ENCODE data around the gene NRP1.
"Not testable (repeated sequence)": the region's sequence is repeated elsewhere in the genome, so short reads cannot be mapped to it uniquely, and the experiment has no call there.

Gene NRP1

GRCh38 chr10:33229252-33229948, 105.1 kb downstream of the NRP1 start:
- DNase-seq (ENCODE audit: low read depth) = peak; percentile 82
- TF ChIP-seq, protein P1, sequence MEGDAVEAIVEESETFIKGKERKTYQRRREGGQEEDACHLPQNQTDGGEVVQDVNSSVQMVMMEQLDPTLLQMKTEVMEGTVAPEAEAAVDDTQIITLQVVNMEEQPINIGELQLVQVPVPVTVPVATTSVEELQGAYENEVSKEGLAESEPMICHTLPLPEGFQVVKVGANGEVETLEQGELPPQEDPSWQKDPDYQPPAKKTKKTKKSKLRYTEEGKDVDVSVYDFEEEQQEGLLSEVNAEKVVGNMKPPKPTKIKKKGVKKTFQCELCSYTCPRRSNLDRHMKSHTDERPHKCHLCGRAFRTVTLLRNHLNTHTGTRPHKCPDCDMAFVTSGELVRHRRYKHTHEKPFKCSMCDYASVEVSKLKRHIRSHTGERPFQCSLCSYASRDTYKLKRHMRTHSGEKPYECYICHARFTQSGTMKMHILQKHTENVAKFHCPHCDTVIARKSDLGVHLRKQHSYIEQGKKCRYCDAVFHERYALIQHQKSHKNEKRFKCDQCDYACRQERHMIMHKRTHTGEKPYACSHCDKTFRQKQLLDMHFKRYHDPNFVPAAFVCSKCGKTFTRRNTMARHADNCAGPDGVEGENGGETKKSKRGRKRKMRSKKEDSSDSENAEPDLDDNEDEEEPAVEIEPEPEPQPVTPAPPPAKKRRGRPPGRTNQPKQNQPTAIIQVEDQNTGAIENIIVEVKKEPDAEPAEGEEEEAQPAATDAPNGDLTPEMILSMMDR (conservative IDR thresholded peaks at IDR 0.05; ENCODE audit: low read length) = no peak

DNA sequence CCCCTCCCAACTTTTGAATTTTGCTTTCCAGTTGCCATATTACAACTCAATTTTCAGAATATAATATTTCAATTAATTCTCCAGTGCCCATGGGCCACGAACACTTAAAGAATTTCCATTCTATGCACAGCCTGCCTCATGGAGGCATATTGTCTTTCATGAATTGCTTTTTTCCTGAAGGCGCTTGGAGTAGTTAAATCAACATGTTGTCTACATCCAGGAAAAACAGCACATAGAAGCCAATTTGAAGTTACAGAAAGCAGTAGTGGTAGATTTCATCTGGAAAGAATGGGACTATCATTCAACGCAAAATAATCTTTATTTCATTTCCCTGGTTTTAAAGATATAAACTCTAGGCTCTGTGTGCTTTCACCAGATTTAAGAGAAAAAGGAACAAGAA, 106.0 kb downstream of the NRP1 start:
- H3K4me3 ChIP-seq (ENCODE audit: low read length) = no peak overlapping the region
- DNase-seq (ENCODE audit: low read depth) = no peak
- TF ChIP-seq, protein P1 (conservative IDR thresholded peaks at IDR 0.05; ENCODE audit: low read length) = no peak

More at GRCh38 chr10:33229252-33229948, 105.1 kb downstream of the NRP1 start:
- no peak overlapping the region for H3K4me3 ChIP-seq (ENCODE audit: low read length)

DNA sequence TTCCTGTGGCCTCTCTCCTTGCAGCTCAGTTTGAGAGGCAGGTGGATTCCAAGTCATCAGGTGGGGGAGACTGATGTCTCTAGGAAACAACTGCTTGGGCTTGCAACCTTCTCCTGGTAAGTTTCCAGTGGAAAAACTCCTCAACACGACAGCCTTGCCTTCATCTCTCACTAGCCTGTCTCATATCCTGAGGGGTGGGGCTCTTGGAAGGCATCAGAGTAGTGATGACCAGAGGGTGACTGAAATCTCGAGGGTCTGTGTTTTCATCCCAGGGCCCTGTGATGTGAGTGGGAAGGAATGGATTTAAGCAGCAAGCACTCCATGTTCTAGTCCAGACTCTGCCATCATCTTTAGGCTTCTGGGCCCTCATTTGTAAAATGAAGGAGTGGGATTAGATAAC, 107.0 kb downstream of the NRP1 start:
- no peak overlapping the region for H3K4me3 ChIP-seq (ENCODE audit: low read length)
- TF ChIP-seq, protein P1 (conservative IDR thresholded peaks at IDR 0.05; ENCODE audit: low read length) = no peak
- no peak for DNase-seq (ENCODE audit: low read depth)

DNA sequence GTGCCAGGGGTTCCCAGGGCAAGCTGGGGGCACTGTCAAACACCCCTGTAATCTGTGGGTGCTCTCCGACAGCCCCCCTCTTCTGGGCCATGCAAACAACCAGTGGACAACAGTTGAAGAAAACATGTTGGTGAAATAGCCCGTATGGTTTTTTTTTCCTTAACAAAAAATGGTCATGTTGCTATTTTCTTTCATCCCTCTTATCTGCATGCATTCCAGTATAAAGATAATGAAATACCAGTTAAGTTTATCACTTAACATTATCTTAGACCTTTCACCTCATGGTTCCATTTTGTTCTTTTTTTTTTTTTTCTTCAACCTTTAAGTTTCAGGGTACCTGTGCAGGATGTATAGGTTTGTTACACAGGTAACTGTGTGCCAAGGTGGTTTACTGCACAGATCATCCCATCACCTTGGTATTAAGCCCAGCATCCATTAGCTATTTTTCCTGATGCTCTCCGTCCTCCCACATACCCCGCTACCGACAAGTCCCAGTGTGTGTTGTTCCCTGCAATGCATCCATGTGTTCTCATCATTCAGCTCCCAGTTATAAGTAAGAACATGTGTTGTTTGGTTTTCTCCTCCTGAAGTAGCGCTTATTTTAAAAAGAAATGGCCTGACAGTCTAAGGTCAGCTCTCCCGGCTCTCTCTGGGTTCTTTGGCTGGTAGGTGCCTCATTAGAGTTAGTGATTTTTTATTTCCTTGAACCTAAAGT, 110.1 kb downstream of the NRP1 start:
- TF ChIP-seq, protein P1 (conservative IDR thresholded peaks at IDR 0.05; ENCODE audit: low read length) = no peak
- DNase-seq (ENCODE audit: low read depth) = no peak
- H3K4me3 ChIP-seq (ENCODE audit: low read length) = no peak overlapping the region

DNA sequence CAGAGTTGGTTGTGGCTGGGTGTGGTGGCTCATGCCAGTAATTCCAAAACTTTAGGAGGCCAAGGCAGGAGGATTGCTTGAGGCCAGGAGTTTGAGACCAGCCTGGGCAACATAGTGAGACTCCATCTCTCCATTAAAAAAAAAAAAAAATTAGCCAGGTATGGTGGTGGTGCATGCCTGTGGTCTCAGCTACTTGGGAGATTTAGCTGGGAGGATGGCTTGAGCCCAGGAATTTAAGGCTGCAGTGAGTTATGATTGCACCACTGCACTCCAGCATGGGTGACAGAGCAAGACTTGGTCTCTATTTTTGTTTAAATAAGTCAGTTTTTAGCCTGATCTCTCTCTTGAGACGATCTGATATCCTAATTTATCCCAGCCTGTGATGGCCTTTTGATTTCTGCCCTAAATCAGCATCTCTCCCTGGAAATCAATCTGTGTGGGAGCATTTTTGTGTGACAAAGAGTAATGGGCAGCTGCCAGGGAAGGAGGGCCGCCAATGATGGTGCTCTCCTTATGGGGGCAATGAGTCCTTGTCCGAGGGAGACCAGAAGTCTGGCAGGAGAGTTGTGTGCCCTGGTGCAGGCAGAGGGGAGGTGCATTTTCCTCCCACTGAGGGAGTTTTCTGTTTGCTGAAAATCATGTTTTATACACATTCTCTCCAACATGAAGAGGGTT, 111.0 kb downstream of the NRP1 start:
- DNase-seq (ENCODE audit: low read depth) = peak; percentile 71
- TF ChIP-seq, protein P1 (conservative IDR thresholded peaks at IDR 0.05; ENCODE audit: low read length) = no peak
- no peak overlapping the region for H3K4me3 ChIP-seq (ENCODE audit: low read length)

DNA sequence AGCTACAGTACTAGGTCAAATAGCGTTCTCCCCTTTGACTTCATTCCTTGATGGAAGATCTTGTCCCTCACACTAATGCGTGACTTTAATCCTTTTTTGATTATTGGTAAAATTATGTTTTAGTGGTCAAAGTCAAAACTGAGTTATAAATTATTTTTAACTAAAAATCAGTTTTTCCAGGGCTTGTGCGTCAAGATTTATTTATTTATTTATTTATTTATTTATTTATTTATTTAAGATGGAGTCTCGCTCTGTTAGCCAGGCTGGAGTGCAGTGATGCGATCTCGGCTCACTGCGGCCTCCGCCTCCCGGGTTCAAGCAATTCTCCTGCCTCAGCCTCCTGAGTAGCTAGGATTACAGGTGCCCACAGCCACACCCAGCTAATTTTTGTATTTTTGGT, 112.2 kb downstream of the NRP1 start:
- DNase-seq (ENCODE audit: low read depth); H3K4me3 ChIP-seq (ENCODE audit: low read length): not testable (repeated sequence)

- TF ChIP-seq, protein P1 (conservative IDR thresholded peaks at IDR 0.05; ENCODE audit: low read length) = no peak
- no peak for DNase-seq (ENCODE audit: low read depth)
- H3K4me3 ChIP-seq (ENCODE audit: low read length) = no peak overlapping the region
Observed at GRCh38 chr10:33217854-33218253, 116.6 kb downstream of the NRP1 start.
